H9 (cell line): ENCODE measurements around the gene IL11RA. TPM values are rescaled to one million over a fixed set of nuclear protein-coding genes. Genes with fewer than 3 reads are reported as not detected.
A peak's percentile ranks its signal among the peaks of the same experiment; 100 is the strongest.

Experiments
- DNase-seq: peaks from one replicate; pipeline ENCODE4 v3.0.0-alpha.2; 2017
- H2AFZ ChIP-seq: one replicate; pipeline ENCODE4 v1.6.1; 2013; ENCODE audit warnings: mild to moderate bottlenecking, low read length, control low read depth, moderate library complexity
- H2AK5ac ChIP-seq: 2 replicates; pipeline ENCODE4 v1.6.1; 2013; ENCODE audit warnings: low read length, control low read depth, mixed read lengths; ENCODE audit not compliant: insufficient read length
- H2BK120ac ChIP-seq: one replicate; pipeline ENCODE4 v1.6.1; 2013; ENCODE audit warnings: low read depth, mild to moderate bottlenecking, low read length, control low read depth, inconsistent platforms; ENCODE audit not compliant: poor library complexity, severe bottlenecking
- H2BK12ac ChIP-seq: 2 replicates; pipeline ENCODE4 v1.6.1; 2013; ENCODE audit warnings: low read length, control low read depth, mixed read lengths, low read depth; ENCODE audit not compliant: insufficient read length
- H2BK15ac ChIP-seq: 2 replicates; pipeline ENCODE4 v1.6.1; 2013; ENCODE audit warnings: low read depth, low read length, control low read depth
- H2BK20ac ChIP-seq: one replicate; pipeline ENCODE4 v1.6.1; 2013; ENCODE audit warnings: low read depth, mild to moderate bottlenecking, low read length, control low read depth, inconsistent platforms; ENCODE audit not compliant: poor library complexity, severe bottlenecking
- H2BK5ac ChIP-seq: 2 replicates; pipeline ENCODE4 v1.6.1; 2013; ENCODE audit warnings: low read length, control low read depth, mixed read lengths; ENCODE audit not compliant: insufficient read length
- H3K14ac ChIP-seq: 2 replicates; pipeline ENCODE4 v1.6.1; 2013; ENCODE audit warnings: low read length, control low read depth; ENCODE audit not compliant: insufficient read depth
- H3K18ac ChIP-seq: 2 replicates; pipeline ENCODE4 v1.6.1; 2013; ENCODE audit warnings: low read depth, mild to moderate bottlenecking, mixed read lengths, low read length, control low read depth; ENCODE audit not compliant: insufficient read length
- H3K23ac ChIP-seq: 2 replicates; pipeline ENCODE4 v1.6.1; 2013; ENCODE audit warnings: low read length, control low read depth, mixed read lengths, low read depth; ENCODE audit not compliant: insufficient read length
- H3K23me2 ChIP-seq: 2 replicates; pipeline ENCODE4 v1.6.1; 2013; ENCODE audit warnings: low read depth, mild to moderate bottlenecking, mixed read lengths, low read length, control low read depth; ENCODE audit not compliant: insufficient read length, poor library complexity, severe bottlenecking
- H3K27ac ChIP-seq: 2 replicates; pipeline ENCODE4 v1.5.1; 2013; ENCODE audit warnings: low read length, control low read depth, mixed read lengths, low read depth; ENCODE audit not compliant: insufficient read length
- H3K27me3 ChIP-seq: 2 replicates; pipeline ENCODE4 v1.6.1; 2013; ENCODE audit warnings: low read length, control low read depth, inconsistent platforms; ENCODE audit not compliant: insufficient read depth
- H3K4ac ChIP-seq: 2 replicates; pipeline ENCODE4 v1.6.1; 2013; ENCODE audit warnings: low read depth, mild to moderate bottlenecking, control low read depth, inconsistent platforms, low read length, moderate library complexity
- H3K4me1 ChIP-seq: 2 replicates; pipeline ENCODE4 v1.6.1; 2013; ENCODE audit warnings: low read length, control low read depth, inconsistent platforms; ENCODE audit not compliant: insufficient read depth
- H3K4me2 ChIP-seq: 2 replicates; pipeline ENCODE4 v1.6.1; 2013; ENCODE audit warnings: low read length, control low read depth, mixed read lengths; ENCODE audit not compliant: insufficient read length, insufficient read depth
- H3K56ac ChIP-seq: 2 replicates; pipeline ENCODE4 v1.6.1; 2013; ENCODE audit warnings: low read depth, mild to moderate bottlenecking, mixed read lengths, low read length, control low read depth; ENCODE audit not compliant: insufficient read length
- H3K79me1 ChIP-seq: 2 replicates; pipeline ENCODE4 v1.6.1; 2013; ENCODE audit warnings: low read depth, mild to moderate bottlenecking, moderate library complexity, low read length, control low read depth, inconsistent platforms; ENCODE audit not compliant: insufficient read depth, poor library complexity, severe bottlenecking
- H3K79me2 ChIP-seq: 2 replicates; pipeline ENCODE4 v1.6.1; 2013; ENCODE audit warnings: low read length, control low read depth, inconsistent platforms; ENCODE audit not compliant: insufficient read depth
- H3K9ac ChIP-seq: 2 replicates; pipeline ENCODE4 v1.6.1; 2013; ENCODE audit warnings: low read length, control low read depth, mixed read lengths; ENCODE audit not compliant: insufficient read length; ENCODE audit errors: extremely low read depth
- H3K9me3 ChIP-seq: one replicate; pipeline ENCODE4 v1.6.1; 2013; ENCODE audit warnings: low read depth, low read length, inconsistent platforms; ENCODE audit not compliant: control insufficient read depth
- H3T11ph ChIP-seq: one replicate; pipeline ENCODE4 v1.6.1; 2013; ENCODE audit warnings: mild to moderate bottlenecking, low read length, control low read depth, inconsistent platforms
- H4K20me1 ChIP-seq: one replicate; pipeline ENCODE4 v1.6.1; 2013; ENCODE audit not compliant: control insufficient read depth, insufficient read length, insufficient read depth
- H4K5ac ChIP-seq: 2 replicates; pipeline ENCODE4 v1.6.1; 2013; ENCODE audit warnings: low read depth, mild to moderate bottlenecking, mixed read lengths, low read length, control low read depth; ENCODE audit not compliant: insufficient read length
- H4K8ac ChIP-seq: replicated peaks from 2 replicates; pipeline ENCODE4 v1.6.1; 2013; ENCODE audit warnings: low read length, control low read depth, mixed read lengths, low read depth; ENCODE audit not compliant: insufficient read length
- H4K91ac ChIP-seq: 2 replicates; pipeline ENCODE4 v1.6.1; 2013; ENCODE audit warnings: low read depth, mild to moderate bottlenecking, moderate library complexity, mixed read lengths, low read length, control low read depth; ENCODE audit not compliant: insufficient read length
- H3K27ac Mint-ChIP-seq, 3 experiments: 2 replicates in 2 of 3; 3 replicates in 1 of 3; pipeline ENCODE4 v1.8.0; 2020 to 2021; ENCODE audit warnings: mixed read lengths in 3 of 3, mild to moderate bottlenecking in 1 of 3, moderate library complexity in 1 of 3
- H3K27me3 Mint-ChIP-seq: 2 replicates; pipeline ENCODE4 v1.8.0; 2021; ENCODE audit warnings: low read depth, mild to moderate bottlenecking, moderate library complexity, mixed read lengths
- H3K36me3 Mint-ChIP-seq, 3 experiments: 2 replicates in 2 of 3; 3 replicates in 1 of 3; pipeline ENCODE4 v1.8.0; 2020 to 2021; ENCODE audit warnings: low read depth in 3 of 3, mixed read lengths in 3 of 3; ENCODE audit not compliant: insufficient read depth in 1 of 3
- H3K4me1 Mint-ChIP-seq, 2 experiments: 2 replicates each; pipeline ENCODE4 v1.8.0; 2020; ENCODE audit warnings: mixed read lengths in 2 of 2
- H3K4me3 Mint-ChIP-seq, 2 experiments: 2 replicates in 1 of 2; 3 replicates in 1 of 2; pipeline ENCODE4 v1.8.0; 2020 to 2021; ENCODE audit warnings: mild to moderate bottlenecking in 2 of 2, mixed read lengths in 2 of 2, moderate library complexity in 1 of 2
- H3K9me3 Mint-ChIP-seq, 2 experiments: 2 replicates in 1 of 2; 3 replicates in 1 of 2; pipeline ENCODE4 v1.8.0; 2020; ENCODE audit warnings: mild to moderate bottlenecking in 2 of 2, mixed read lengths in 2 of 2, moderate library complexity in 1 of 2
- WGBS: extraction: QIAGEN DNeasy Blood & Tissue Kit; methylation state at CpG from one replicate; pipeline ENCODE4 v1.1.7; 2013; ENCODE audit warnings: missing lambda C conversion rate, low lambda C conversion rate, mixed read lengths; ENCODE audit not compliant: insufficient read length; ENCODE audit errors: extremely low coverage; 5-methylcytosine and 5-hydroxymethylcytosine counted together
- total RNA-seq: library from RNA; stranded (reverse); gene quantifications from 2 replicates; pipeline ENCODE4 v1.2.1, GENCODE V29; 2021
- TF ChIP-seq, protein P1 (sequence below): fragments of 200-600 bp; sonication (generic); conservative IDR thresholded peaks from 3 replicates; pipeline ENCODE4 v1.8.0; 2021; ENCODE audit warnings: antibody characterized with exemption, mild to moderate bottlenecking

IL11RA gene
- total RNA-seq, 1 experiment from 2014 or later = 8.7 TPM

DNA sequence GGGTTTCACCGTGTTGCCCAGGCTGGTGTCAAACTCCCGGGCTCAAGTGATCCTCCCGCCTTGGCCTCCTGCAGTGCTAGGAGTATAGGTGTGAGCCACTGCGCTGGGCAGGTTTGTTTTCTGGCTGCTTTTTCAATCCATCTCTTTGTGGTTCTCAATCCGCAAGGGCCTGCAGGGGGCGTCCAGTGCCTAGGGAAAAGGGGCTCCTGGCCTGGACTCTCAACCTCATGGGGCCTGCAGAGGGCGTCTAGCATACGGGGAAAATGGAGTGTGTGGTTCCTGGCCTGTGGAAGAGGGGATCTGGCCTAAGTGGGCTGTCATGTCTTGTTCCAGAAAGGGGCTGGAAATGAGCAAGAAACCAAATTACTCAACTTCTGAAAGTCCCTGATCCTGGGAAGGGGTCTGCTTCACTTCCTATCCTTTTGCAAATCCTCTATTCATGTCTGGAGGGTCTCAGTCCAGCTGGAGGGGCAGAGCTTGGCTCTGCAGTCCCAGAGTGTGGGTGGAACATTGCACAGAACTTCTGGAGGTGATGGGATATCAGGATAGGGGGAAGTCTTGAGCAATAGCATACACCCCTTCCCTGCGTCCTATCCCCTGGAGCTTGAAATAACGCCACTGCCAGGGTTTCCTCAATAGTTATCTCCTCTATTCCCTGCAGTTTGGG lies 23.2 kb downstream of the IL11RA start:
- Histone ChIP-seq H2BK120ac (no peak overlapping the region), H2BK15ac (no peak overlapping the region), H4K91ac (no peak overlapping the region), H3T11ph (no peak overlapping the region), H3K79me2 (no peaks in the 10 kb centered on the region), H3K14ac (no peak overlapping the region), H4K5ac (no peak overlapping the region), H3K4me2 (no peak overlapping the region), H3K9me3 (no peaks in the 10 kb centered on the region), H4K20me1 (no peaks in the 10 kb centered on the region), H2AFZ (no peak overlapping the region), H3K27ac (no peak overlapping the region), H2AK5ac (no peak overlapping the region), H3K23ac (no peak overlapping the region), H2BK5ac (no peak overlapping the region), H3K9ac (no peak overlapping the region), H3K79me1 (no peaks in the 10 kb centered on the region), H3K23me2 (no peaks in the 10 kb centered on the region), H2BK20ac (no peak overlapping the region), H3K18ac (no peak overlapping the region), H3K4ac (no peak overlapping the region), H3K4me1 (no peaks in the 10 kb centered on the region), H3K56ac (no peak overlapping the region), H2BK12ac (no peak overlapping the region), H4K8ac (no peak overlapping the region), H3K27me3 (no peaks in the 10 kb centered on the region)
- Mint-ChIP-seq H3K36me3 (peaks cover 0 to 2% (median 0%) of the 10 kb centered on the region in 3 experiments; a peak in 2 of 7 replicates), H3K27me3 (peaks cover 3% of the 10 kb centered on the region; the same call in 1 of the 2 replicates), H3K4me3 (no peak overlapping the region), H3K4me1 (peaks cover 7% of the 10 kb centered on the region in 2 experiments), H3K27ac (no peak overlapping the region), H3K9me3 (no peaks in the 10 kb centered on the region; a peak in 1 of 5 replicates)
- TF ChIP-seq, protein P1, sequence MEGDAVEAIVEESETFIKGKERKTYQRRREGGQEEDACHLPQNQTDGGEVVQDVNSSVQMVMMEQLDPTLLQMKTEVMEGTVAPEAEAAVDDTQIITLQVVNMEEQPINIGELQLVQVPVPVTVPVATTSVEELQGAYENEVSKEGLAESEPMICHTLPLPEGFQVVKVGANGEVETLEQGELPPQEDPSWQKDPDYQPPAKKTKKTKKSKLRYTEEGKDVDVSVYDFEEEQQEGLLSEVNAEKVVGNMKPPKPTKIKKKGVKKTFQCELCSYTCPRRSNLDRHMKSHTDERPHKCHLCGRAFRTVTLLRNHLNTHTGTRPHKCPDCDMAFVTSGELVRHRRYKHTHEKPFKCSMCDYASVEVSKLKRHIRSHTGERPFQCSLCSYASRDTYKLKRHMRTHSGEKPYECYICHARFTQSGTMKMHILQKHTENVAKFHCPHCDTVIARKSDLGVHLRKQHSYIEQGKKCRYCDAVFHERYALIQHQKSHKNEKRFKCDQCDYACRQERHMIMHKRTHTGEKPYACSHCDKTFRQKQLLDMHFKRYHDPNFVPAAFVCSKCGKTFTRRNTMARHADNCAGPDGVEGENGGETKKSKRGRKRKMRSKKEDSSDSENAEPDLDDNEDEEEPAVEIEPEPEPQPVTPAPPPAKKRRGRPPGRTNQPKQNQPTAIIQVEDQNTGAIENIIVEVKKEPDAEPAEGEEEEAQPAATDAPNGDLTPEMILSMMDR = peak; percentile 92
- peak; percentile 91 for DNase-seq
- WGBS = no CpG with 5 or more reads among the region's 10 CpGs
